BJ (cell line): ENCODE results near the gene ARMC3. TPM values are rescaled to one million over a fixed set of nuclear protein-coding genes. Genes with fewer than 3 reads are reported as not detected.

Experiments
- CTCF ChIA-PET: fragments of 350-600 bp; formaldehyde crosslinking; extraction: SDS; loops from one replicate; lab custom pipeline; 2021; ENCODE audit warnings: antibody characterized with exemption, inconsistent platforms; lab: Yijun Ruan, JAX
- POLR2A ChIA-PET: fragments of 300-600 bp; sonication (Branson Sonifier 250); formaldehyde crosslinking; extraction: SDS; loops from one replicate; lab custom pipeline; 2021; ENCODE audit warnings: antibody characterized with exemption; lab: Charles Lee
- DNase-seq: peaks from one replicate; pipeline ENCODE4 v3.0.0-alpha.2; 2011; ENCODE audit warnings: low read depth
- H3K27me3 ChIP-seq: 2 replicates; pipeline ENCODE4 v1.6.0; 2011; ENCODE audit warnings: low read length; ENCODE audit not compliant: control insufficient read depth, insufficient read depth
- H3K36me3 ChIP-seq: 2 replicates; pipeline ENCODE4 v1.5.1; 2011; ENCODE audit warnings: low read length; ENCODE audit not compliant: control insufficient read depth, insufficient read depth
- H3K4me3 ChIP-seq: 2 replicates; pipeline ENCODE4 v1.5.1; 2011; ENCODE audit warnings: low read depth, mild to moderate bottlenecking, control low read depth, low read length
- polyA plus RNA-seq: library from polyadenylated mRNA; depleted of rRNA; stranded (reverse); fragments of >200 nt; gene quantifications from 2 replicates; pipeline ENCODE4 v1.2.3, GENCODE V29; 2011
- TF ChIP-seq, protein P1 (sequence below): IDR thresholded peaks from 2 replicates; pipeline ENCODE4 v1.5.1; 2011; ENCODE audit warnings: low read depth, mild to moderate bottlenecking, control low read depth, inconsistent platforms, low read length, moderate library complexity; ENCODE audit not compliant: insufficient read depth

The ARMC3 gene
- polyA plus RNA-seq, 1 experiment: not detected

DNA sequence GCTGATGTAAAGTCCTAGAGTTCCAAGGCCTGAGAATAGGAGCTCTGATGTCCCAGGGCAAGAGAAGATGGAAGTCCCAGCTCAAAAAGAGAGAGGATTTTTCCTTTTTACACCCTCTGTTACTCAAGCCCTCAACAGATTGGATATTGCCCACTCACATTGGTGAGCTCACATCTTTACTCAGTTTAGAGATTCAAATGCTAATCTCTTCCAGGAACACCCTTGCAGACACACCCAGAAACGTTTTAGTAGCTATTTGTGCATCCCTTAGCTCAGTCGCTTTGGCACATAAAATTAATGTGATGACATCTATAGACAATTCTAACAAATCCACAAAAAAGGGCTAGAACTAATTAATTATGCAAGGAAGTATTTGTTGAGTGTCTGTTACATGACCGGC, 27.1 kb downstream of the ARMC3 start:
- no peak overlapping the region for H3K4me3 ChIP-seq
- H3K36me3 ChIP-seq: no peaks in the 10 kb centered on the region
- POLR2A ChIA-PET: no interaction called here
- H3K27me3 ChIP-seq: no peaks in the 10 kb centered on the region; the same call in 1 of the 2 replicates
- no peak for DNase-seq
- CTCF ChIA-PET: no interaction called here
- TF ChIP-seq, protein P1, sequence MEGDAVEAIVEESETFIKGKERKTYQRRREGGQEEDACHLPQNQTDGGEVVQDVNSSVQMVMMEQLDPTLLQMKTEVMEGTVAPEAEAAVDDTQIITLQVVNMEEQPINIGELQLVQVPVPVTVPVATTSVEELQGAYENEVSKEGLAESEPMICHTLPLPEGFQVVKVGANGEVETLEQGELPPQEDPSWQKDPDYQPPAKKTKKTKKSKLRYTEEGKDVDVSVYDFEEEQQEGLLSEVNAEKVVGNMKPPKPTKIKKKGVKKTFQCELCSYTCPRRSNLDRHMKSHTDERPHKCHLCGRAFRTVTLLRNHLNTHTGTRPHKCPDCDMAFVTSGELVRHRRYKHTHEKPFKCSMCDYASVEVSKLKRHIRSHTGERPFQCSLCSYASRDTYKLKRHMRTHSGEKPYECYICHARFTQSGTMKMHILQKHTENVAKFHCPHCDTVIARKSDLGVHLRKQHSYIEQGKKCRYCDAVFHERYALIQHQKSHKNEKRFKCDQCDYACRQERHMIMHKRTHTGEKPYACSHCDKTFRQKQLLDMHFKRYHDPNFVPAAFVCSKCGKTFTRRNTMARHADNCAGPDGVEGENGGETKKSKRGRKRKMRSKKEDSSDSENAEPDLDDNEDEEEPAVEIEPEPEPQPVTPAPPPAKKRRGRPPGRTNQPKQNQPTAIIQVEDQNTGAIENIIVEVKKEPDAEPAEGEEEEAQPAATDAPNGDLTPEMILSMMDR: no peak

DNA sequence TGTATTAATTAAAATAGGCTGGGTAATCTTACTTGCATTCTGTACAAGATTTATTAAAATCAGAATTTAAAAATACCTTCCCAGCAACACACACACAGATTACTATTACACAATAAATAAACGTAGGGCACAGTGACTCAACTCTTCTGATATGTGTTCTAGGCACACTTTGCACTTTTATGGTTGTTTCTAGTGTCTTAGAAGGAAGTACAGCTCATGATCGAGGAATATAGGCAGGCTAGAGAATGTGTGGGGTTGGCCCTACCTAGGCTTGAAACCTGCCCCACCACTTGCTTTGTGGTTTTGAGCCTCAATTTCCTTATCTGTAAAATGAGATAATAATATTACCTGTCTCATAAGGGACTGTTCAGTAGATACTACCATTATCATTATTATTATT, 30.5 kb downstream of the ARMC3 start:
- CTCF ChIA-PET: no interaction called here
- POLR2A ChIA-PET: no interaction called here
- Histone ChIP-seq H3K4me3 (no peak overlapping the region), H3K27me3 (no peaks in the 10 kb centered on the region; the same call in 1 of the 2 replicates), H3K36me3 (no peaks in the 10 kb centered on the region)
- TF ChIP-seq, protein P1: no peak
- DNase-seq: no peak

DNA sequence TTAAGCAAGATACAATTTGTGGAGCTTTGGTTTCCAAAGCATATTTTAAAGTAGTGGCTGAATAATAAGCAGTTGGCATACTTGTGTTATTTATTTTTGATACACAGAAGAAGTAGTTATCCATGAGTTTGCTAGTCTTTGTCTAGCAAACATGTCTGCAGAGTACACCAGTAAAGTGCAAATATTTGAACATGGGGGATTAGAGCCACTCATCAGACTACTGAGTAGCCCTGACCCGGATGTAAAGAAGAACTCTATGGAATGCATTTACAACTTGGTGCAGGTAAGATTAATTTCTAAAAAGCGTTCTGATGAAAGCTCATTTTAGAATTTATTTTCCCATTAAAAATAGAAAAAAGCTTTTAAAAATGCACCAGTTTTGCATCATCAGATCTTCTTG, 31.4 kb downstream of the ARMC3 start:
- ChIA-PET POLR2A (no interaction called here), CTCF (no interaction called here)
- H3K4me3 ChIP-seq: no peak overlapping the region
- TF ChIP-seq, protein P1: no peak
- no peak for DNase-seq
- no peaks in the 10 kb centered on the region; the same call in 1 of the 2 replicates for H3K27me3 ChIP-seq
- H3K36me3 ChIP-seq: no peaks in the 10 kb centered on the region

DNA sequence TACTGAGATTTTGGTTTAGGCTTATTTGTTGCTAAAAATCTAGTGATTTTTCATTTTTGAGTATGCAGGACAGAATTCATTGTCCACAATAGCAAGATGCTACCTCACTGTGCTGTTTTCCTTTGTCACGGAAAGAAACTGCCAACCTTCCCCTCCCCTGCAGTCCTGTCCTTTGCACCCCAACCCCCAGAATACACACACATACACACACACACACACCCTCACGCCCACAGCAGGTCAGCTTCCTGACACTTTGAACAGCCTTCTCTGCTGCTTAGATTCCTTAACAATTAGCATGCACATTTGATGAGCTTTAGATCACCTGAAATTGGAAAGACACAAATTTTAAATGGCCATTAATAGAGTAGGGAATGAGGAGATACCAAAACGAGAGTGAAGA, 32.1 kb downstream of the ARMC3 start:
- Histone ChIP-seq H3K27me3 (no peaks in the 10 kb centered on the region), H3K36me3 (no peaks in the 10 kb centered on the region), H3K4me3 (no peak overlapping the region)
- ChIA-PET CTCF (no interaction called here), POLR2A (no interaction called here)
- TF ChIP-seq, protein P1: no peak
- no peak for DNase-seq

DNA sequence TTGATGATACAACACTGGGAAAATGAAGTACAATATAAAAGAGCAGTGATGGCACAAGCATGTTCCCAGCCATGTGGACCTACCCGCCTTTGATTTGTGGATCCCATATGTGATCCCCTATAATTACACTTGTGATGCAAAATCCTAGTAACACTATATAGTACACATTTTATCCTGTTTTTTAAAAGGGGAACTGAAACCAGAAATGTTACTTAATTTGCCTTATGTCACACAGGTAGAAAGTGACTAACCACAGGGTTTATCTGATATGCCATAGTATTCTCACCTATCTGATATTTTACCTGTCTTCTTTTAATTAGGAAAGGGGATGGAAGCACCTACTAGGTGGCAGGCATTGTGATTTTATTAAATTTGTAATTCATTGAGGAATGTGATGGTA, 35.0 kb downstream of the ARMC3 start:
- POLR2A ChIA-PET: no interaction called here
- CTCF ChIA-PET: no interaction called here
- no peaks in the 10 kb centered on the region for H3K36me3 ChIP-seq
- no peak overlapping the region for H3K4me3 ChIP-seq
- no peak for DNase-seq
- no peaks in the 10 kb centered on the region for H3K27me3 ChIP-seq
- TF ChIP-seq, protein P1: no peak
